Measurements from ENCODE around the gene CLDN1. TPM values are rescaled to one million over a fixed set of nuclear protein-coding genes. Genes with fewer than 3 reads are reported as not detected.

CLDN1 gene
- total RNA-seq, 1 experiment from 2014 or later = 4.4 TPM

- H3K4me3 Mint-ChIP-seq = no peak overlapping the region
- POLR2A ChIA-PET = no interaction called here
- H3K9me3 Mint-ChIP-seq = no peaks in the 10 kb centered on the region; the same call in 1 of the 2 replicates
- ATAC-seq (no peak), DNase-seq (ENCODE audit: low spot score) (no peak)
- H3K27me3 Mint-ChIP-seq (ENCODE audit: low read depth) = no peaks in the 10 kb centered on the region
- TF ChIP-seq IRF1 (CRISPR knock-in tag; IDR thresholded peaks at IDR 0.05) (no peak), KAT7 (CRISPR knock-in tag; IDR thresholded peaks at IDR 0.05; ENCODE audit: borderline replicate concordance) (no peak), ZNF396 (CRISPR knock-in tag; IDR thresholded peaks at IDR 0.05; ENCODE audit: borderline replicate concordance) (no peak), NR2C2 (CRISPR knock-in tag; IDR thresholded peaks at IDR 0.05) (no peak), ZNF121 (CRISPR knock-in tag; IDR thresholded peaks at IDR 0.05) (no peak), TP53 (CRISPR knock-in tag; IDR thresholded peaks at IDR 0.05) (no peak), ELF4 (CRISPR knock-in tag; IDR thresholded peaks at IDR 0.05; ENCODE audit: low read depth) (no peak), MYBL2 (CRISPR knock-in tag; IDR thresholded peaks at IDR 0.05) (no peak)
- CTCF ChIA-PET = interaction anchor here (1.4 kb wide), 1 partner anchor 56 kb away, joined by 5 read pairs; the partner anchor contains the start of gene CLDN1
- no peaks in the 10 kb centered on the region for H3K36me3 Mint-ChIP-seq
- H3K4me1 Mint-ChIP-seq = peaks cover 6% of the 10 kb centered on the region
- H3K27ac Mint-ChIP-seq = no peak overlapping the region
Measured at GRCh38 chr3:190266265-190266912, 55.9 kb downstream of the CLDN1 start.

- Mint-ChIP-seq H3K4me3 (no peak overlapping the region), H3K27ac (no peak overlapping the region), H3K27me3 (ENCODE audit: low read depth) (no peaks in the 10 kb centered on the region), H3K4me1 (peaks cover 7% of the 10 kb centered on the region), H3K9me3 (no peaks in the 10 kb centered on the region; the same call in 1 of the 2 replicates), H3K36me3 (no peaks in the 10 kb centered on the region)
- TF ChIP-seq ZNF416 (CRISPR knock-in tag; IDR thresholded peaks at IDR 0.05) (no peak), E2F1 (CRISPR knock-in tag; IDR thresholded peaks at IDR 0.05) (no peak)
- ChIA-PET POLR2A (no interaction called here), CTCF (interaction anchor here (1.4 kb wide), 1 partner anchor 56 kb away, joined by 5 read pairs; the partner anchor contains the start of gene CLDN1)
- no peak for ATAC-seq
- DNase-seq (ENCODE audit: low spot score) = no peak
Measured at GRCh38 chr3:190265796-190266195, 56.5 kb downstream of the CLDN1 start.

GRCh38 chr3:190265126-190265525 is 57.1 kb downstream of the CLDN1 start:
- H3K4me1 Mint-ChIP-seq = peaks cover 7% of the 10 kb centered on the region
- no peak overlapping the region for H3K4me3 Mint-ChIP-seq
- ChIA-PET POLR2A (interaction anchor here (0.6 kb wide), 1 partner anchor 224 kb away, joined by 3 read pairs; no protein-coding TSS in a partner anchor), CTCF (interaction anchor here (1.4 kb wide), 1 partner anchor 57 kb away, joined by 5 read pairs; the partner anchor contains the start of gene CLDN1)
- no peaks in the 10 kb centered on the region for H3K27me3 Mint-ChIP-seq (ENCODE audit: low read depth)
- no peak for DNase-seq (ENCODE audit: low spot score)
- no peaks in the 10 kb centered on the region for H3K9me3 Mint-ChIP-seq
- no peak overlapping the region for H3K27ac Mint-ChIP-seq
- no peak for ATAC-seq
- H3K36me3 Mint-ChIP-seq = no peaks in the 10 kb centered on the region
- TF ChIP-seq CREB1 (CRISPR knock-in tag; IDR thresholded peaks at IDR 0.05) = no peak
- TF ChIP-seq TEAD1 (CRISPR knock-in tag; IDR thresholded peaks at IDR 0.05) = no peak
- no peak for TF ChIP-seq CDX4 (CRISPR knock-in tag; IDR thresholded peaks at IDR 0.05; ENCODE audit: borderline replicate concordance)
- TF ChIP-seq ERG (CRISPR knock-in tag; IDR thresholded peaks at IDR 0.05) = no peak
- TF ChIP-seq AFF4 (CRISPR knock-in tag; IDR thresholded peaks at IDR 0.05; ENCODE audit: borderline replicate concordance) = no peak
- no peak for TF ChIP-seq SMAD3 (CRISPR knock-in tag; IDR thresholded peaks at IDR 0.05; ENCODE audit: borderline replicate concordance)
- no peak for TF ChIP-seq IRF1 (CRISPR knock-in tag; IDR thresholded peaks at IDR 0.05)
- TF ChIP-seq CREM (CRISPR knock-in tag; IDR thresholded peaks at IDR 0.05) = no peak
- TF ChIP-seq JAZF1 (CRISPR knock-in tag; IDR thresholded peaks at IDR 0.05) = no peak

Data from WTC11 (cell line).